Inflammatory macrophage treated with lipopolysaccharide for 1 hour (primary cell): ENCODE results near the gene MTG1.
A peak's percentile ranks its signal among the peaks of the same experiment; 100 is the strongest.
"Not testable (repeated sequence)": the region's sequence is repeated elsewhere in the genome, so short reads cannot be mapped to it uniquely, and the experiment has no call there.

Experiments
- DNase-seq, 2 donors: peaks; one replicate each; pipeline ENCODE4 v3.0.0-alpha.2; 2020 to 2022

The MTG1 gene

DNA sequence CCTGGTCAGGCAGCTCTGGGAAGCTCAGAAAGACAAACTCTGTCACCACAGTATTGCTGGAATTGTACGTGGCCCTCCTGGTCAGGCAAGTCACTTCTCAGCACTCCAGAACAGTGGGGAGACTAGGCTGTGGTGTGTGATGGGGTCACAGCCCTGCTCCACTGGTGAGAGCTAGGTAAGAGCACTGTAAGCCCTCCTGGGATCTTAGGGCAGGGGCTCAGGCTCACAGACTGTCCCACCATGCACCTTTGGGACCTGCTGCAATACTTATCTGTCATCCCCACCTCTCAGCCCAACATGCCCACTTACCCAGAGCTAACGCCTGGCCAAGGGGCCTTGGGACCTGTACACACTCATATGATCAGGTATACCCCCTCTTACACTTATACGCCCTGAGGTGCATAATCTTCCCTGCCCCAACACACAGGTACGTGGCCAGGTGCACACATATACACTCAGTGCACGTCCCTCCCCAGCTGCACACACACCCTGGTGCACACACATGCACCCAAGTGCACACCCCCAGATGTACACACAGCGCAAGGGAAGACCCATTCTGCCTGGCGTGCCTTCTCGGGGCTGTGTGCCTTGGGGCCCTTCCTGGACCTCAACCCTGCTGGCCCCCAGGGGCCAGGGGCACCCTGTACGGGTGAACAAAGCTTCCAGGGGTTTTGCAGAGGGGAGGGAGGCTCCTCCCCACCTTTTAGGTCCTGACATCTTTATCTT lies 38.1 kb downstream of the MTG1 start:
- DNase-seq, result not testable (repeated sequence)

DNA sequence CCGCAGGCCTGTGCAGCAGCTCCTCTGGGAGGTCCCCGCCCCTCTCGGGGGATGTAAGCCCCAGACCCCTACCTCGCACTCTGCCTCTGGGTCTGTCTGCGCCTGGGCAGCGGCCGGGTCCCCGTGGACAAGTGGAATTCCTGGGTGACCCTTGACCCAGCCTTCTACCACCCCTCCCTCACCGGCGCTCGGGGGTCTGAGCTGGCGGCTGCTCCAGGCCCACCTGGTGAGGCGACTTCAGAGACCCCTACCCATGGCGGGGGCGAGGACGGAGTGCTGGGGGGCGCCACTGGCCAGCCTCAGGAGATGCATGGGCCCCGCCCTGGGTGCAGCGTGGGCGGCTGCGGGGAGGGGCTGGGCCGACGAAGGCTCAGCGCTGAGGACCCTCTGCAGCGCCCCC lies 38.8 kb downstream of the MTG1 start:
- DNase-seq, result not testable (repeated sequence)

DNA sequence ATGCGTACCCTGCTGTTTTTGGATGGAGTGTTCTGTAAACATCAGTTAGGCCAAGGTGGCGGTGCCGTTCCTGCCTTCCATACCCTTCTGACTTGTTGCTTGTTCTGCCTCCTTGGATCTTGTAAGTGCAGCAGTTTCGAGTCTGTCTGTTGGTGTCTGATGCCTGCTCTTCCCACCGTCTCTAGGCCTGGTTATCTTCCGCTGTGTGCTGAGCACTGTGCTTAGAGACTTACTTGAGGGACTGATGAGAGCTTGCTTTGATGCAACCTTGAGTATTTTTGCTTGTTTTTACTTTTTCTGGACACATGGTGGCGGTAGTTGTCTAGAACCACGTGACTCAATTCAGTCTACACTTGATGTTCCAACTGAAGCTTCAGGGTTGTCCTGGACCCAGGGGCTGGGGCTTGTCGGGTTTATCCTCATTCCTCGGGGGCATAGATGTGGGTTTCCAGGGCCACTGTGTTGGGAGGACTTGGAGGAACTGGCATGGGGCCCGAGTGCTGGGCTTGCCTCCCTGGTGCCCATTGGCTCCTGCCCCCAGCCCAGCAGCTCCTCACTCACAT lies 44.8 kb downstream of the MTG1 start:
- peak; percentile 14 to 54 for DNase-seq

DNA sequence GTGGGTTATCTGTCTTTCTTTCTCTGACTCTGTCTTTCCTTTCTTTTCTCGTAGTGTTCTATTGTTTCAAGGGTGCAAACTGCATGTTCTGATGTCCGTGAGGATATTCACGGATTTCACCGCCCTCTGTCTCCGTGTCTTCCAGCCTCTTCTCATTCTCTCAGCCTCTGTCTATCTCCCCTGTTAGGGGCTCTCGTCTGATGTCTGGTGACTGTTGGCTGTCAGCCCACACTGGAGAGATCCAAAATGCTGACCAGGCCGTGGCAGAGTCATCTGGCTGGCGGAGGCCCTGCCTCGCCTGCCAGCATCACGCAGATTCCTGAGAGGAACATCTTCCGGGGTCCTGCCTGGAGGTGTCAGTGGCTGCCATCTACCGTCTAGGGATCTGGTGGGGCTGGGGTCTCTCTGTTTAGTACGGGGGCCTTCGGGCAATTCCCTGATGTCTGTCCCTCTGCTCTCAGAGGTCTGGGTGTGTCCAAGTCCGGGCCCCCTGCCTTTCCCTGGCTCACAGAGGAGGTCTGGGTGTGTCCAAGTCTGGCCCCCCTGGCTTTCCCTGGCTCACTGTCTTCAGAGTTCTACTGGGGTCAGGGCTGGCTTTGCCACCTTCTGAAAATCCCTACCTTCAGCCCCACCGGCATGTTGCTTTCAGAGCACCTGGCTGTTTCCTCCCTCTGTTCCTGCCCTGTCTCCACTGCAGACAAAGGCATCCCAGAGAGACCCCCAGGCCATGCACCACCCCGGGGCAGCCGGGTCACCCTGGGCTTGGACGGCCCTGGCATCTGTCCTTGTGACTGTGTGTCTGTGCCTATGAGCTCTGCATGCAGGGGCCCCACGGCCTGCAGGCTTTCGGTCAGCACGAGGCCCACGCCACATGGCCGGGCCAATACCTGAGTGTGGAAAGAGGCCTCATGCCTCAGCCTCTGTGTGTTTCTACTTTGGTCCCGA lies 45.8 kb downstream of the MTG1 start:
- no peak for DNase-seq

DNA sequence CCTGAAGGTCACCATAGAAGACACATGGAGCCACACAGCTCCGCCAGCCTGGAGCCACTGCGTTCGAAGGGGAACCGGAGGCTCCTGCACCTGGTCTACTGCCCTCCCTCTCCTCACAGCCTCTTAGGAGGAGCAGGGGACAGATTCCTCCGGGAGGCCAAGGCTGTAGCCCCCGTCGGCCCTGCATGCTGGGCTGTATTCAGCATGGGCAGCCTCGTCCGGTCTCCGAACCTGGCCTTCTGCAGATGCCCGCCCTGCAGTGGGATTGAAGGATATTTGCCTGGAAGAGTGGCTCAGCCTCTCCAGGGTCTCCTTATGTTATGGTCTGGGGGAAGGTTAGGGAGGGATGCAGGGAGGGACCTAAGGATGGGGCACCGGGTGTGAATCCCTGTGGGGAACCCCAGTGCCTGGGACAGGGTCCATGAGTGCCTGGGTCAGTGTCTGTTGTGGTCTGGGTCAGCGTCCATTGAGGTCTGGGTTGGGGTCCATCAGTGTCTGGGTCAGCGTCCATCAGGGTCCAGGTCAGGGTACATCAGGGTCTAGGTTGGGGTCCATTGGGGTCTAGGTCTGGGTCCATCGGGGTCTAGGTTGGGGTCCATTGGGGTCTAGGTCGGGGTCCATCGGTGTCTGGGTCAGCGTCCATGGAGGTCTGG lies 46.8 kb downstream of the MTG1 start:
- no peak for DNase-seq

DNA sequence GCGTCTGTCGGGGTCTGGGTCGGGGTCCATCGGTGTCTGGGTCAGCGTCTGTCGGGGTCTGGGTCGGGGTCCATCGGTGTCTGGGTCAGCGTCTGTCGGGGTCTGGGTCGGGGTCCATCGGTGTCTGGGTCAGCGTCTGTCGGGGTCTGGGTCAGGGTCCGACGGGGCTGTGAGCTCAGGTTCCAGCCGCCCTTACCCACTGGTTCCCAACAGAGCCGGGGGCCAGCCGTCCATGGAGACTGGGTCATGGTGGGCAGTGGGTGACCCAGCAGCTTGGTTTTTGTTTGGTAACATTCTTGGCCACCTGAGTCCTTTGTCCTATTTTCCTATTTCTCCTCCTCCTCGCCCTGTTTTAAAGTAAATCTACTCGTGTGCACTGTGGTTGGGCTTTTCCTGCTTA lies 47.4 kb downstream of the MTG1 start:
- not testable (repeated sequence) for DNase-seq

DNA sequence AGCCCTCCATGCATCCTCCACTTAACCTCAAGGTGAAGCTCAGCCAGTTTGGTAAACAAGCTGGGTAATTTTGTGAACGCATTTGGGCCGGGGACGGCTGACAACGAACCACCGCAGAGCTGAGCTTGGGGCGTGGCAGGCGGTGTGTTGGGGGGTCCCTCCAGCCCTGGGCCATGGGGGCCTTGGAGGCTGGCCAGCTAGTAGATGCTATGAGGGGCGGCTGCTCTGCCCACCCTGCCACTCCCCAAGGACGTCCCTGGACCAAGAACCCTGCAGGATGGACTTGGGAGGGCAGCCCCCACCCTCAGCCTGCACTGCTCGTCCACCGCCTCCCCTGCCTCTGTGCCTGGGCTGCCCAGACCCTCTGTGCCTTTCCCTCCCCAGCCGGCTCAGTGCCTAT lies 47.8 kb downstream of the MTG1 start:
- DNase-seq, result no peak

DNA sequence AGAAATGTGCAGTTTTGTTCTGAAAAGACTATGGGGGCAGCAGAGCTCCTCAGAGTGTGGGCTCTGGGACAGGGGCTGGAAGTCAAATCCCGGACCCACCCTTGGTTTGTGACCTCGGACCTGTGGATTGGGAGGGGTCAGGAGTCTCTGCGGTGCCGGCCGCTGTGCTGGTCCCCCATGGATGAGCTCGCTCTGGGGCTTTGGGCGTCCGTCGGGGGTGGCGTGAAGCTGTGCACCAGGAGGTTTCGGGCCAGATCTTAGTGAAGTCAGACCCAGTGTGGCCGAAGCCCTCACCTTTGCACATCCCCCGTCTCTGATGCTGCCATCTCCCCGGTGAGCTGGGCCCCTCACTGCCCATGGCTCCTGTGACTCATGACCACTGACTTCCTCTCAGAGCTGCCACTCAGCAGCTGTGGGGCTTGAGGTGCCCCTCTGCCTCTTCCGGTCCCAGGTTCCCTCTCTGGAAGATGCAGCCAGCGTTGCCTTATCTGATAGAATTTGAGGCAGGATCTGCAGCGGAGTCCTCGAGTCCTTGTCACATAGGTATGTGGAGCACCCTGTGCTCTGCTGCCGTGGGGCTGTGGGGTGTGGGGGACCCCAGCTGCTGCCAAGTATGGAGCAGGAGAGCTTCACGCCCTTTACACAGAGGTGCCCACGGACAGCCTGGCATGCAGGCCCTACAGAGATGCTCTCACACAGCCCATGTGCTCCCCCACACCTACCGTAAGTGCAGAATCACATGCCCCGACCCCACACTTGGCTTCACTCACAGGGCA lies 48.4 kb downstream of the MTG1 start:
- no peak for DNase-seq

DNA sequence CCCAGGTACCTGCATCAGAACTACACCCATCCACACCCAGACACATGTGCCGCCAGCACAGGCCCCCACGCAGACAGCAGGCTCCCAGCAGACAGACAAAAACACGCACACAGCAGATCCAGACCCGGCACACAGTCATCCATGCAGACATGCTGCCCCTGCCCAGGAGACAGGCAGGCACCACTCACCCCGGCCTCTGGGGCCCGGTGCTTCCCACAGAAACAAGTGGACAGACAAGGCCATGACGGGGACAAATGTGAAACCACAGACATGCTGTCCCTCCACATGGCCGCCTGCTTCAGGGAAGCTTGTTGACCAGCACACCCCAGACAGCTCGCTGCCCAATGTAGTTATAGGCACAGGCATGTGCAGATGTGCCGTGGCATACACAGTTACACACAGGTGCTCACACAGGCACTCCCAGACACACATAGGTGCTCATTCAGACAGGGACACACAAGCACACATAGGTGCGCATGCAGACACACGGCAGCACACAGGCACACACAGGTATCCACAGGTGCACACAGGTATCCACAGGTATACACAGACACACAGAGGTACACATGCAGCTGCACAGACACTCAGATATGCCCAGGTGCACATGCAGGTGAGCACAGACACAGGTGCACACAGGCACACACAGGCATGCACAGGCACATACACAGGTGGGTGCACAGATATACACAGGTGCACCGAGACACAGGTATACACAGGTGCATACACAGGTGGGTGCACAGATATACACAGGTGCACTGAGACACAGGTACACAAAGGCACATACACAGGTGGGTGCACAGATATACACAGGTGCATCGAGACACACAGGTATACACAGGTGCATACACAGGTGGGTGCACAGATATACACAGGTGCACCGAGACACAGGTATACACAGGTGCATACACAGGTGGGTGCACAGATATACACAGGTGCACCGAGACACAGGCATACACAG lies 49.3 kb downstream of the MTG1 start:
- no peak for DNase-seq

DNA sequence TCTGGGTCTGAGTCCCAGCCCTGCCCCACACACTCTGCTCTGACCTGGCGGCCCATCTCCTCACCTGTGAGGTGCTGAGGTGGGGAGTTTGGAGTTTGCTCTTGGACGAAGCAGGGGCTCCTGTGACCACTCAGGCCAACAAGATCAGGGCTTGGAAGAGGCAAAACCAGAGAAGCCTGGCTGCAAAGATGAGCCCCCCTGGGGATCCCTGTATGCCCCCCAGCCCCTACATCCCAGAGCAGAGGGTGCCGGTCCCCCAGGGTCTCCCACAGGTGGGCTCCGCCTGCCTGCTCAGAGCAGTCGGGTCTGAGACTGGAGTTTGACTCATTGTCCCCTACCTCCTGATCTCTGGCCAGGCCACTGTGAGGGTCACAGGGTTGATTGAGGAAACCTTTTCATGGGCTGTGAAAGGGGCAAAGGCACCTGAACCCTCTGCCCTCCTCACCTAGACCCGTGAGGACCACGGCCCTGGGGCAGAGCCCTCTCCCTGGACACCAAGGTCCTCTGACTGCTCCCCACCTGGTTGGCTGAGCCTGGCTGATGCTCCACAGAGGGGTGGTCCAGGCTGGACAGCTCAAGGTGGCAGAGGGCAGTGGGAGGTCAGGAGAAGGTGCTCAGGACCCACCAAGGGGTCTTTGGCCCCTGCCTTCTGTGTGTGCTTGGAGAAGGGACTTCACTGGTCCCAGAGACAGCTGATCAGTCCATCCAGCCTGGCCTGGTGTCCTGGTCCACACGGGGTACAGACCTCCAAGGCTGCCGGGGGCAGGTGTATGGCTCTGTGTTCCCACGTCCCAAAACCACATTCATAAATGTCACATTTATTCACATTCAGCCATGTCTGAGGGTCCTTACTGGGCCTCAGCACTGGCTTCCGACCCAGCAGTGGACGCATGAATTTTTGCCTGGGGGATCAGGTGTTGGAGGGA lies 50.6 kb downstream of the MTG1 start:
- no peak for DNase-seq

DNA sequence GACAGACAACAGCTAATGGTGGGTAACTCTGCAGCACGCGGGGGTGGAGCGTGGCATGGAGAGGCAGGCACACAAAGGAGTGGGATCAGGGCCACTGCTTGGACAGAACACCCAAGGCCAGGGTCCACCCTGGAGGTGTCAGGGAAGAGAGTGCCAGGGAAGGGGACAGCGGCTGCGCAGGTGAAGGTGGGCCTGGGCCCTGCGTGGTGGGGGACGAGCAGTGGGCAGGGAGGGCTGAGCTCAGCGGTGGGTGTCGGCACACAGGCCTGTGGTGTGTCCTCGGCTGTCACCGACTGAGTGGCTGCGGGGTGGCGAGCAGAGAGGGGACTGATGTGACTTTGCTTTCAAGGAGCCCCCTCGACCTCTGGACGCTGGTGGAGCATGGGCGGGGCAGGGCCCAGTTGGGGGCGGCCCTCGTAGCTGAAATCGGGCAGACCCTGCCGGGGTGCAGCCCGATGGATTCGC lies 51.3 kb downstream of the MTG1 start:
- DNase-seq, result no peak

DNA sequence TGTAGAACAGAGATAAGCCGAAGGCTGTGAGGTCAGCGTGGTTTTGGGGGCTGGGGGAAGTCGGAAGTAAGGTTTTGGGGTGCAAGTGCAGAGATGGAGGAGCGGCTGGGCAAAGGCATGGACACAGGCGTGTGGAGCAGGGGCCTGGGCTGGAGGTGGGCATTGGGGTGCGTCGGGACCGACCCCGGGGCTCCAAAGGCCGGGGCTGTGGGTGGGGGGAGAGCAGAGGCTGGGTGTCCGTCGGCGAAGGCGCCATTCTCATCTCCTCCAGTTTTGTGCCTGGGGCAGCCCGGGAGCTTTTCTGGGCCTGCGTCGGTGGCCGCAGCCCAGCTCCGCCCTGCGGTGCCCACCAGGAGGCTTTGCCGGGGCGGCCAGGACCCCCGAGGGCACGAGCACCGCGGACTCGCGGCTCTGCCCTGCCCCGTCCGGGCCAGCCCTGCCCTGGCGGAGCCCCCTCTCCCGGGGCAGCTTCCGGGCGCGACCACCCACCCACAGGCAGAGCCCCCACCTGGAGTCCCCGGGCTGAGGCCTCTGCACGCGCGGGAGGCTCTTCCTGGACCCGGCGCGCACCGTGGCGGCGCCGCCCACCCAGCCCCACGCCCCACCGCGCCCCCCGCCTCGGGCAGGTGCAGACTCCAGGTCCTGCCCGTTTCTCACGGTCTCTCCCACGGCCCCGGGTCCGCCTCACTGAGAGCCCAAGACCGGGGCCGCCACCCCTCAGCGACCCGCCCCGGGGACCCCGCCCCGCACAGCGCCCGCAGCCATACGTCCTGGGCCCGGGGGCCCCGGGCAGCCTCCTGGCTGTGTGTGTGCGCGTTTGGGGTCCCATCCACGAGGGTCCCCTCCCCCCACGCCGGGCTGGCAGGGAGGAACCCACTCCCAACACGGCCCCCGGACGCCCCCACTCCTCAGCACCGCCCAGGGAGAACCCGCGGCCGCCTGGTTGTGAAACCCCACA lies 52.1 kb downstream of the MTG1 start:
- no peak for DNase-seq

DNA sequence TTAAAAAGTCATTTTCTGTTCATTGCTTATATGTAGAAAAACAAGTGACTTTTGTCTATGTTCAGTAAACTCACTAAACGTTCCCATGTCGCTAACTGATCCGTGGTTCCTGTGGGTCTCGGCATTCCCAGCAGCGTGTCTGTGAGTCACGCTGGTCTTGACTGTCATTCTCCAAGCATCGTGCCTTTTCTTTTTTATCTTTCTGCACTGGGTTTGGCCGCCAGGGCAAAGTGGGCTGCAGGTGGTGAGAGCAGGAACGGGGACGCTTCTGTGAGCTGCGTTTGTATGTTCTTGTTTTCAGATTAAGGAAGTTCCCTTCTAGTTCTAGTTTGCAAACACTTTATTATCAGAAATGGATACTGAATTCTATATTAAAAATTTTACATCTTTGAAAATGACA lies 53.0 kb downstream of the MTG1 start:
- DNase-seq, result no peak

DNA sequence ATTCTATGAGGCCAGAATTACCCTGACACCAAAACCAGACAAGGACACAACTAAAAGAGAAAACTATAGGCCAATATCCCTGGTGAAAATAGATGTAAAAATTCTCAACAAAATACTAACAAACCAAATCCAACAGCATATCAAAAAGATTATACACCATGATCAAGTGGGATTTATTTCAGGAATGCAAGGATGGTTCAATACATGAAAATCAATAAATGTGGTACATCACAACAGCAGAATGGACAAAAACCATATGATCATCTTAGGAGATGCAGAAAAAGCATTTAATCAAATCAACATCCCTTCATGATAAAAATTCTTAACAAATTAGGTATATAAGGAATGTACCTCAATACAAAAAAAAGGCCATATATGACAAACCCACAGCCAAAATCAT lies 54.2 kb downstream of the MTG1 start:
- DNase-seq, result no peak

DNA sequence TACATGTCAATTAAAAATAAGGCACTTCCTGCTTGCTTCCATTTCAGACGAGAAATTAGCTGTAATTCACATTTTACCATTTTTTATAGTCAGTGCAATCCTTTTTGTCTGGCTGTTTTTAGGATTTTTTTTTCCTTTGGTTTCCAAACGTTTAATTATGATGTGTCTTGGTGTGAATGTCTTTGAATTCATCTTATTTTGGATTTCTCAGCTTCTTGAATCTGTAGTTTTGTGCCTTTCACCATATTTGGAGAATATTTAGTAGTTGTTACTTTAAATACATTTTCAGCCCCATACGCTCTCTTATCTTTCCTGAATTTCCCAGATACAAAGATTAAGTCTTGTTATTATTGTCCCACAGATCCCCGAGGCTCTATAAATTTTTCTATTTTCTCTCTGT lies 57.4 kb downstream of the MTG1 start:
- no peak for DNase-seq

DNA sequence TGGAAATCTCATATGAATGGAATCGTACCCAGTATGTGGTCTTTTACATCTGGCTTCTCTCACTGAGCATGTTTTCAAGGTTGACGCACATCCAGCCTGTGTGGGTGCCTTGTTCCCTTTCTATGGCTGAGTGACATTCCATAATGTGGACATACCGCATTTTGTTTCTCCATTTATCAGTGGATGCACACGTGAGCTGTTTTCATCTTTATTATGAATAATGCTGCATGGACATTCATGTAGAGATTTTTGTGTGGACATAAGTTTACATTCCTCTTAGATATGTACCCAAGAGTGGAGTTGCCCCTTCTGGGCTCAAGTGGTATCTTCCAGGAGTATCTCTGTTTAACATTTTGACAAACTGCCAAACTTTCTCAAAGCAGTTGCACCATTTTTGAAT lies 58.5 kb downstream of the MTG1 start:
- no peak for DNase-seq

DNA sequence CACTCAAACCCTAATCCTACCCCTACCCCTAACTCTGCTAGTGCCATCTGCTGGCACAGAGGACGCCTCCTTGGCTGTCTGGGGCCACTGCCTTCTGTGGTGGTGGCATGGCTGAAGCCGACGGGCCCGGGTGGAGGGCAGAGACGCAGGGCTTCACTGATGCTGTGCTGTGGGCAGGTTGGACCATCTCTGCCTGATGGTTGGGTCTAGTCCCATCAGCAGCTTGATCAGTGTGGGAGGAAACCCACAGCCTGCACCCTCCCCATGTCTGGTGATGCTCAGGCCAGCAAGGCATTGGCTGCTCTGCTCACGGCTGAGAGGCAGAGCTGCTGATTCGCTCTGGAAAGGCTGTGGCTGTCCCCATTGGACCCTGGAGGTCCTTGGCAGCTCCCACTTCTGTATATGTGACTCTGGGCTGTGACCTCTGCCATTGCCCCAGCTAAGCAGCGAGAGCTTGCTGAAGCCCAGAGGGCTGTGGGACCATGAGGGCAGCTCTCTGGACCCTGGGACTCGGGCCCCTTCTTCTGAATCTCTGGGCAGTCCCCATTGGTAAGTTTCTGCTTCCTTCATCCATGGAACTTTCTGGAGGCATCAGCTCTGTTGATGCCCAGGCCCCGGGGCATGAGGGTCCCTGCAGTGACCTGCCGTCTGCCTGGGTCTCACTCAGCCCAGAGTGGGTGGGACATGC lies 59.7 kb downstream of the MTG1 start, which contains the start of gene SCART1:
SCART1 (plus strand) TSS at position 430 of the 688 bp plus-strand sequence; CDS start at position 483, 53 bp downstream.
- no peak for DNase-seq
